Activated CD8-positive, alpha-beta memory T cell treated with anti-CD3 and anti-CD28 coated beads for 1 hour (primary cell): ENCODE measurements around the gene RIMKLA.
A peak's percentile ranks its signal among the peaks of the same experiment; 100 is the strongest.

Experiments used
- DNase-seq, 2 donors: peaks; one replicate each; pipeline ENCODE4 v3.0.0-alpha.2; 2020; ENCODE audit warnings: low read depth in 1 of 2; ENCODE audit errors: extremely low read depth in 1 of 2

The RIMKLA gene, protein sequence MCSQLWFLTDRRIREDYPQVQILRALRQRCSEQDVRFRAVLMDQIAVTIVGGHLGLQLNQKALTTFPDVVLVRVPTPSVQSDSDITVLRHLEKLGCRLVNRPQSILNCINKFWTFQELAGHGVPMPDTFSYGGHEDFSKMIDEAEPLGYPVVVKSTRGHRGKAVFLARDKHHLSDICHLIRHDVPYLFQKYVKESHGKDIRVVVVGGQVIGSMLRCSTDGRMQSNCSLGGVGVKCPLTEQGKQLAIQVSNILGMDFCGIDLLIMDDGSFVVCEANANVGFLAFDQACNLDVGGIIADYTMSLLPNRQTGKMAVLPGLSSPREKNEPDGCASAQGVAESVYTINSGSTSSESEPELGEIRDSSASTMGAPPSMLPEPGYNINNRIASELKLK

GRCh38 chr1:42380586-42381279 is at the start of gene RIMKLA:
Gene RIMKLA, plus strand, starts transcription at chr1:42380792. Its CDS starts 143 bp downstream, at chr1:42380935.
- DNase-seq = peak in 1 of 2 donors; percentile 11

- no peak for DNase-seq
Observed at GRCh38 chr1:42332877-42333276, 47.7 kb upstream of the RIMKLA start.

DNA sequence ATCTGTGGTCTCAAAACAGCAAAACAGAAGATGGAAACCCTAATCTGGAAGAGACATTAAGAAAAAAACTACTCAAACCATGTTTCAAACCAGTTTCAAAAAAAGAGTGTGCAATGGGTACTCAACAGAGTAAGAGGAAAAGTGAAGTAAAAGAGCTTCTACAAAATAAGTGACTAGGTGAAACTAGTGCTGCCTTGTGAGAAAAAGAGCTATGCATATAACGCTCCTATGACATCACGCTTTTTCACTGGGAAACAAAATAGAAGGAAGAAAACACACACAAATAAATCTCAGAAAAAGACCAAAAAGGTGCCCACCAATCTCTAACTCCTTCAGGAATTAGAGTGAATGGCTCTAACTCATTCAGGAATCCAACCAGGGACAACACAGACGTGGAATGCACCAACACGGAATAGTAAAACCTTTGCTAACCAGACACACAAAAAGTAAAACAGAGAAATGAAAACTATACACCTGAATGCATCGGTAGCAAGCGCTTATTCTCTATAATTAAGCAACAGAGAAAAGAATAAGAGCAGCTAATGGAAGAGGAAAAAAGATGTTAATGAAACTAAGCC is 46.8 kb upstream of the RIMKLA start:
- no peak for DNase-seq

DNA sequence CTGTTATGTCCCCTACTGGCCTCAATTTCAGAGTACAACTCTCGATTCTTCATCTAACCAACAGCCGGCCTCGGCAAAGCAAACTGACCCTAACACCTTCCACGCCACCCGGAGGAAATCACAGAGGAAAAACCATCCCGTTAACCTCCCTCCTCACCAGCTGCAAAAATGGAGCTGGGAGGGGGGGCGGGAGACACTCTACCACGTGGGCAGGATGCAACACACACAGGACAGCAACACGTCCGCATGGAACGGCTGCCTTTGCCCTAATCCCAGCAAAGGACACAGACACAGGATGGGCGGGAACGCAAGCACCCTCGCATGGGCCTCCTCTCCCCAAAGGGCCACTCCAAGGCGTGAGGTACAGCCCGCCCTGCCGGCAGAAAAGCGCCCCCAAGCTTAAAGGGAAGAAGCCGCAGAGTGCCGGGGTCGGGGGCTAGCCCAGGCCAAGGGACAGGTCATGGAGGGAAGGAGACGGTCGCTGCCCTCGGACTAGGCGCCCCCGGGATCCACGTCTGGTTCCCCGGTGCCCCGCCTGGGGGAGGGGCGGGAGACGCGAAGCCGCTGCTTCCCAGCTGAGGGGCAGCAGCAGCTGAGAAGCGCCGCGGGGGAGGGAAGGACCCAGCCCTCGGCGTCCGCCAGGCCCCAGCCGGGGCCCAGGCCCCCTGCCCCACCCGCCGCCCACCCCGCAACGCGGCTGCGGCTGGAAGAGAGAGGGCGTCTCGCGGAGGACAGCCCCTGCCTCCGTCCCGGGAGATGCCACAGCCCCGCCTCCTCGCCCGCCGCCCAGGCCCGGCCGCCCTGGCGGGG is 46.1 kb upstream of the RIMKLA start:
- DNase-seq = peak in 1 of 2 donors; percentile 4

DNA sequence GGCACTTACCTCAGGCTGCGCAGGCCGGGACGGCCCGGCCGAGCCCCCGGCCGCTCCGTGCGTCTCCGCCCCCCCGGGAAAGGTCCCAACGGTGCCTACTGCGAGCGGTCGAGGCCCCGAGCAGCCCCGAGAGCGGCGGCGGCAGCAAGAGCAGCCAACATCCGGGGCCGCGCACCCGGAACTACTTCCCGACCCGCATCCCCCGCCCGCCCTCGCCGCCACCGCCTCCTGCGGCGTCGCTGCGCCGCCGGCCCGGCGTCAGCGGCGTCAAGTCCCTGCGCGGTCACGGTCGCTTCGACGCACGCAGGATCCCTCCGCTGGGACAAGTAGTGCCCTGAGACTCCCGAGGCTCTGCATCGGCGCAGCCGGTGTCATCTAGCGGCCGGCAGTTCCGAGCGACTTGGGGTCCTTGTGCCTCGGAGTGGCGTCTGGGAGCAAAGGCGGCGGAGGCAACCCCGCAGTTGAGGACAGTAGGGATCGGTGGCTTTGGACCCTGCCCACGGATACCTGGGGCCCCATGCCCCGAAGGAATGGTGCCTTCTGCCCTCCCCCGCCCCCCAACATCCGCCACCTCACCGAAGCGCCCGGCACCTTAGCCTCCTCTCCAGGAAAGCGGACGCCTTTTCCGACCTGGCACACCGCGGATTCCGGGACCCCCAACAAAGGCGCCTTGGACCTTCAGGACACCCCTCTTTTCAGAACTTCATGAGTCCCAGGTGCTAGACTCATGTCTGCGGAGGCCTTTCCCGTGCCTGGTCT is 45.4 kb upstream of the RIMKLA start, which contains the start of gene FOXJ3:
TSS of gene FOXJ3 (minus strand) at position 186 of the 759 bp plus-strand sequence. CDS start 24,142 bp downstream, outside the sequence.
- peak; percentile 79 to 91 for DNase-seq

- no peak for DNase-seq
Observed at GRCh38 chr1:42335809-42336518, 44.6 kb upstream of the RIMKLA start.

DNA sequence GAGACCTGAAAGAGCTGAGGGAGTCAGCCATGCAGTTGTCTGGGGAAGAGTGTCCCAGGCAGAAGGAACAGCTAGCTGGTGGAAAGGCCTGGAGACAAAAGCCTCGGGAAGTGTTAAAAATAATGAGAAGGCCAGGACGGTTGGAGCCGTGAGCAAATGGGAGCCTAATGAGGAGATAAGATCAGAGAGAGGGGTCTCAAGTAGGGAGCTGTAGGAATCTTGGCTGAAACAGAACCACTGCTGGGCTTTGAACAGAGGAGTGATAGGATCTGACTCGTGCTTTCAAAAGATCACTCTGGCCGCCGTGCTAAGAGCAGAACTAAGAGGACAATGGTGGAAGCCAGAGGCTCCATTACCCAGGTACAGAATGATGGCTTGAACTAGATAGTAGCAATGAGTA is 43.6 kb upstream of the RIMKLA start:
- DNase-seq = no peak

DNA sequence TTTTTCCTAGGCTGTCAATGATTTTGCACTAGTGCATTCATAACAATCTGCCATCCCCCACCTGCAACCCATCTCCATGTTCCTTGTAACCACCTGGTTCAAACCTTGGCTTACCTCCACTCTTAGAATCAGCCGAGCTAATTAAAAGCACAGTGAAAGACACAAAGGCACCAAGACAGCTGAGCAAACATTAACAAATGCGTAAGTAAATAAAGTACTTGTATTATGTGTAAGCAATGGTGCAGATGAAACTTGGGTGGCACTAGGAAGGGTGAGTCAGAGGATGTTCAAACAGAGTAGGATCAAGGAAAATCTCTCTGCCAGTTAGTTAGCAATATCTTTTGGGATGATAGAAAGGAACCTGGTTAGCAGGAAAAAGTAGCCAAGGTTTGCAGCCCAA is 40.5 kb upstream of the RIMKLA start:
- DNase-seq = no peak

DNA sequence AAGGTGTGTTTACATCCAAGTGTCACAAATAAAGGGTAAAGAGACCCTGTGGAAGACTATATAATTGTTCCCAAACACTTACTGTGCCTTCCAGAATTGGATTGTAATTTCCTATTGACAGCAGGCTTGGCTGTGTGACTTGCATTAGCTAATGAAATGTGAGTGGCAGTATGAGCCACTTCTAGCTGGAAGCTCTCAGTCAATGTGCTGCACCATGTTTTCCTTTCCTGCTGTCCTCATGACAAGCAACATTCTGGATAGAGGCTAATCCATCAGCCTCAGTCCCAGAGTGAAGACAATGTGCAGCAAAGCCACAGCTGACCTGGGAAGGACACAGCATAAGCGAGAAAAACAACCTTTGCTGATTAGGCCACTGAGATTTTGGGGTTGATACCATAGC is 39.7 kb upstream of the RIMKLA start:
- no peak for DNase-seq

- no peak for DNase-seq
Observed at GRCh38 chr1:42343049-42343448, 37.5 kb upstream of the RIMKLA start.

- DNase-seq = no peak
Observed at GRCh38 chr1:42348498-42348897, 32.1 kb upstream of the RIMKLA start.

- DNase-seq = no peak
Observed at GRCh38 chr1:42350086-42350485, 30.5 kb upstream of the RIMKLA start.

- DNase-seq = no peak
Observed at GRCh38 chr1:42358791-42359190, 21.8 kb upstream of the RIMKLA start.

- DNase-seq = no peak
Observed at GRCh38 chr1:42359466-42359865, 21.1 kb upstream of the RIMKLA start.

GRCh38 chr1:42364089-42364488 is 16.5 kb upstream of the RIMKLA start:
- DNase-seq = no peak

- no peak for DNase-seq
Observed at GRCh38 chr1:42364542-42364941, 16.1 kb upstream of the RIMKLA start.

DNA sequence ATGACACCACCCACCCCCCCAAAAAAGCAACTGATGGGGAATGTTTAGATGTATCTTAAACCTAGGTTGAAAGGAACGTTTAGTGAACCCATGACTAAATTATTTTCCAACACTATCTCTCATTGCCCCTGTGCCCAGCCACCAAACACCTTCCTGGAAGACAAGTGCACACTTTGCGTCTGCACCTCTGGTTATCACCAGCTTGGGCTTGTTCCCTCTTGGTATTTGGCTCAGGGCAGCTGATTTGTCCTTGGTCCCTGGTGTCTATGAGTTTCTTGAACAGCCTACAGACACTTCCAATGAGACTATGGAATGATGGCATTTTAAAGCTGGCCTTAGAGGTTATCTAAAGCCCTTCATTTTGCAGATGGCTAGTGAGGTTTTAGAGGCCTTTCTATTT is 15.5 kb upstream of the RIMKLA start:
- DNase-seq = no peak

GRCh38 chr1:42368096-42368795 is 12.3 kb upstream of the RIMKLA start:
- DNase-seq = no peak

DNA sequence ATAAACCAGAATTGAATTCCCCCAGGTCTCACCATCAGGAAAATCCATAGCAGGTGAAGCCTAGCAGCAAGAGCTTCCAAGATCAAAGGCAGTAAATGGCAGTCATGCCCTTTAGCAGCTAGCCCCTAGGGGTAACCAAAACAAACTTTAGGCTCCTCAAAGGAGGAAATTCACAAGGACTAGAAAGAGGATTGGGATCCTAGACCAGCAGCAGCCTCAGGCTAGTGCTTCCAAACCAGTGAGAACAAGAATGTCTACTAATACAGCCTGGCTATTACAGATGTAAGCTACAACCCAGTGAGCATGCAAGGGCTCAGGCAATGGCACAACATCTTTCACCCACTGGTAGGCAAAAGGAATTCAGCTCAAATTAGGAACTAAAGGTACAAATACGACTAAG is 11.1 kb upstream of the RIMKLA start:
- no peak for DNase-seq
